Measurements from ENCODE around the gene RHOT2. TPM values are rescaled to one million over a fixed set of nuclear protein-coding genes. Genes with fewer than 3 reads are reported as not detected.
"Not testable (repeated sequence)": the region's sequence is repeated elsewhere in the genome, so short reads cannot be mapped to it uniquely, and the experiment has no call there.

The RHOT2 gene
- total RNA-seq, 4 donors from 2014 or later: 29.1 to 99.7 (median 71.7) TPM

GRCh38 chr16:711548-712320, 43.8 kb downstream of the RHOT2 start:
- intact Hi-C loops (cut with DNase I; ENCODE audit: low total_unique reads): no loop called here
- H3K27ac ChIP-seq: no peak overlapping the region
- no peaks in the 10 kb centered on the region for H3K9me3 ChIP-seq
- H3K27me3 ChIP-seq: peaks cover 16 to 22% of the 10 kb centered on the region in 2 donors
- H3K4me3 ChIP-seq: no peak overlapping the region
- peak; percentile 65 to 72 for DNase-seq
- TF ChIP-seq CTCF (IDR thresholded peaks at IDR 0.05) (peak; percentile 90 to 93 (median 92)), POLR2A (IDR thresholded peaks at IDR 0.05) (no peak)
- H3K36me3 ChIP-seq: no peaks in the 10 kb centered on the region
- H3K4me1 ChIP-seq: peaks cover 5 to 14% of the 10 kb centered on the region in 2 donors

GRCh38 chr16:712740-713250, 44.9 kb downstream of the RHOT2 start:
- peak in 1 of 4 experiments; percentile 9 for TF ChIP-seq CTCF (IDR thresholded peaks at IDR 0.05)
- H3K36me3 ChIP-seq; H3K27ac ChIP-seq; DNase-seq; intact Hi-C loops (cut with DNase I; ENCODE audit: low total_unique reads); H3K4me3 ChIP-seq; H3K9me3 ChIP-seq: not testable (repeated sequence)
- peaks cover 16 to 19% of the 10 kb centered on the region in 2 donors for H3K27me3 ChIP-seq
- peaks cover 5 to 14% of the 10 kb centered on the region in 2 donors for H3K4me1 ChIP-seq

GRCh38 chr16:714079-714478, 46.1 kb downstream of the RHOT2 start:
- Histone ChIP-seq H3K27me3 (peaks cover 8 to 14% of the 10 kb centered on the region in 2 donors), H3K4me1 (peaks cover 5 to 14% of the 10 kb centered on the region in 2 donors), H3K36me3 (no peaks in the 10 kb centered on the region), H3K4me3 (no peak overlapping the region), H3K9me3 (no peaks in the 10 kb centered on the region), H3K27ac (no peak overlapping the region)
- no peak for TF ChIP-seq CTCF (IDR thresholded peaks at IDR 0.05)
- TF ChIP-seq POLR2A (IDR thresholded peaks at IDR 0.05): no peak
- intact Hi-C loops (cut with DNase I; ENCODE audit: low total_unique reads): no loop called here
- DNase-seq: no peak

GRCh38 chr16:714558-715476, 46.9 kb downstream of the RHOT2 start, which contains the start of gene METRN:
Gene METRN (plus strand): TSS chr16:715118. CDS start chr16:715290, 172 bp downstream.
- Histone ChIP-seq H3K4me1 (peaks cover 5 to 15% of the 10 kb centered on the region in 2 donors), H3K9me3 (no peaks in the 10 kb centered on the region), H3K27ac (no peak within 1 kb of the TSS), H3K36me3 (no peaks in the 10 kb centered on the region), H3K27me3 (peaks cover 8 to 14% of the 10 kb centered on the region in 2 donors), H3K4me3 (peak within 1 kb of the TSS; percentile 36 to 52)
- peak; percentile 87 to 92 for DNase-seq
- TF ChIP-seq CTCF (IDR thresholded peaks at IDR 0.05) (no peak), POLR2A (IDR thresholded peaks at IDR 0.05) (no peak)
- intact Hi-C loops (cut with DNase I; ENCODE audit: low total_unique reads): no loop called here

Data from uterus (tissue), 4 donors.